Mucosa of descending colon (tissue), 3 donors: Measurements from ENCODE around the gene GRK5. TPM values are rescaled to one million over a fixed set of nuclear protein-coding genes. Genes with fewer than 3 reads are reported as not detected.
"Not testable (repeated sequence)": the region's sequence is repeated elsewhere in the genome, so short reads cannot be mapped to it uniquely, and the experiment has no call there.

ENCODE experiments used
- ATAC-seq: fragments of 200-7000 bp; cut with Tn5 transposase; one replicate; pipeline ENCODE4 v1.9.1; 2020; ENCODE audit warnings: mild to moderate bottlenecking, moderate library complexity
- DNase-seq, 3 donors: peaks; one replicate each; pipeline ENCODE4 v3.0.0-alpha.2; 2020
- H3K36me3 ChIP-seq: fragments of 200-600 bp; one replicate; pipeline ENCODE4 v1.8.0; 2021; ENCODE audit warnings: low read depth, mild to moderate bottlenecking
- H3K4me1 ChIP-seq: fragments of 200-600 bp; one replicate; pipeline ENCODE4 v1.8.0; 2021; ENCODE audit warnings: low read depth, mild to moderate bottlenecking
- H3K4me3 ChIP-seq: fragments of 200-600 bp; one replicate; pipeline ENCODE4 v1.8.0; 2021; ENCODE audit warnings: mild to moderate bottlenecking
- H3K9me3 ChIP-seq: fragments of 200-600 bp; one replicate; pipeline ENCODE4 v1.8.0; 2021; ENCODE audit warnings: mild to moderate bottlenecking
- intact Hi-C, 2 donors: fragments of 100-400 bp; cut with DNase I in 1 of 2; cut with micrococcal nuclease in 1 of 2; formaldehyde crosslinking; loops; one replicate each; pipeline versions ENCODE4 v1.11.0 to v1.11.1; 2022; cut with DNase I, micrococcal nuclease
- total RNA-seq, 3 donors: library from RNA; stranded (reverse); fragmentation: NEBNext Ultra II Directional in 2 of 3; extraction: Animal tissue kit (Norgen Biotek cat#: 25700) in 2 of 3; gene quantifications; one replicate each; pipeline versions ENCODE4 v1.2.1 to v1.2.4, GENCODE V29; 2021 to 2023
- TF ChIP-seq, protein P1 (sequence below): fragments of 200-600 bp; IDR thresholded peaks from one replicate; pipeline ENCODE4 v1.8.0; 2022; ENCODE audit warnings: antibody characterized with exemption, mild to moderate bottlenecking
- donor health status: DM: no; HTN: no; CAD: no; lungs with moderate emphysema.
- donor health status: DM: no; HTN: no; CAD: no.
- donor health status: DM: no; HTN: yes; CAD: no.

GRK5 gene
- total RNA-seq, 3 donors from 2014 or later, result 6.6 to 27.1 (median 8.3) TPM

DNA sequence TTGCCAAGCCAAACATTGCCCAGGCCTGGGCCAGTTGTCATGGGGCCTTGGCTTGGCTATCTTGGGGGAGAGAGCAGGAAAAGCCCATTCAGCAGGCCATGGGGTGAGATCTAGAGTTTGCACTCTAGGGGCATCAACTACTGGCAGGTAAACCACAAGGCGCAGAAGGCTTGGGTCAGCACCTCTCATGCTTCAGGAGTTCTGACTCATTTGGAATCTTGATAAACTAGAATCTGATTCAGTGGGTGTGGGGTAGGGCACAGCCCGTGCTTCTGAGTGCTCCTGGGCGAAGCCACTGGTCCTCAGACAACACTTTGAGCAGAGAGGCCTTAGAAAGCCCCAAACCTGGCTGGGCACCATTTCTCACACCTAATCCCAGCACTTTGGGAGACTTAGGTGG, 254.0 kb downstream of the GRK5 start:
- TF ChIP-seq, protein P1, sequence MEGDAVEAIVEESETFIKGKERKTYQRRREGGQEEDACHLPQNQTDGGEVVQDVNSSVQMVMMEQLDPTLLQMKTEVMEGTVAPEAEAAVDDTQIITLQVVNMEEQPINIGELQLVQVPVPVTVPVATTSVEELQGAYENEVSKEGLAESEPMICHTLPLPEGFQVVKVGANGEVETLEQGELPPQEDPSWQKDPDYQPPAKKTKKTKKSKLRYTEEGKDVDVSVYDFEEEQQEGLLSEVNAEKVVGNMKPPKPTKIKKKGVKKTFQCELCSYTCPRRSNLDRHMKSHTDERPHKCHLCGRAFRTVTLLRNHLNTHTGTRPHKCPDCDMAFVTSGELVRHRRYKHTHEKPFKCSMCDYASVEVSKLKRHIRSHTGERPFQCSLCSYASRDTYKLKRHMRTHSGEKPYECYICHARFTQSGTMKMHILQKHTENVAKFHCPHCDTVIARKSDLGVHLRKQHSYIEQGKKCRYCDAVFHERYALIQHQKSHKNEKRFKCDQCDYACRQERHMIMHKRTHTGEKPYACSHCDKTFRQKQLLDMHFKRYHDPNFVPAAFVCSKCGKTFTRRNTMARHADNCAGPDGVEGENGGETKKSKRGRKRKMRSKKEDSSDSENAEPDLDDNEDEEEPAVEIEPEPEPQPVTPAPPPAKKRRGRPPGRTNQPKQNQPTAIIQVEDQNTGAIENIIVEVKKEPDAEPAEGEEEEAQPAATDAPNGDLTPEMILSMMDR, result no peak
- DNase-seq (no peak), ATAC-seq (no peak)
- Histone ChIP-seq H3K36me3 (no peaks in the 10 kb centered on the region), H3K4me3 (no peak overlapping the region), H3K4me1 (no peaks in the 10 kb centered on the region), H3K9me3 (no peaks in the 10 kb centered on the region)
- intact Hi-C loops, result no loop called here

DNA sequence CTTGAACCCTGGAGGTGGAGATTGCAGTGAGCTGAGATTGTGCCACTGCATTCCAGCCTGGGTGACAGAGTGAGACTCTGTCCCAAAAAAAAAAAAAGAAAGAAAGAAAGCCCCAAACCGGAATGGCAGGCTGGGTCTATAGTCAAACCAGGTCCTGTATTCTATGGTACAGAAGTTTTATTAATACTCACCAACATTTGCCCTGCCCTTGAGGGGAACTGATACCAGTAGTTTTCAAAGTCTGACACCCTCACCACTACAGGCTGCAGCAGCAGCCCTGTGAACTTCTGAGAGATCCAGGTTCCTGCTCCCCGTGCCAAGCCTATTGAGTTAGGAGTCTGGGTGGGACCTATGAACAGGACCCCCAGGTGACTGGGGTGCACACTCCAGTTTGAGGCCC, 254.6 kb downstream of the GRK5 start:
- no peaks in the 10 kb centered on the region for H3K4me1 ChIP-seq
- no peak for ATAC-seq
- TF ChIP-seq, protein P1, result no peak
- intact Hi-C loops, result no loop called here
- H3K4me3 ChIP-seq, result no peak overlapping the region
- H3K36me3 ChIP-seq, result no peaks in the 10 kb centered on the region
- H3K9me3 ChIP-seq, result no peaks in the 10 kb centered on the region
- no peak for DNase-seq

DNA sequence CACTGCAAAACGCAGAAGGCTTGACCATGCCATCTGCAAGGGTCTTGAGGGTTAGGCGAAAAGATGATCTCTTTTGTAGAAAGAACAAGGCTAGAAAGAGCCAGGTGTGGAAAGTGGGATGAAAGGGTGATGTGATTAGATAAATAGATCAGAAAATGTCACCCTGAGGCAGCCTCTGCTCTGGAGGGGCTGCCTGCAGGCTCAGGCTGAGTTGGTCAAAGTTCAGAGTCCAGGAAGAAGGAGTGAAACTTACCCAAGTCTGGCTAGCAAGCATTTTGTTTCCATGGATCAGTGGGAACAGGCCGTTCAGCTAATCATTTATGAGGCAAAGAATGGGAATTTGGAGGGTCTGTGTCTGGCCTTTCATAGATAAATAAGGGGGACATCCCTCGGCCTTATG, 255.4 kb downstream of the GRK5 start:
- Histone ChIP-seq H3K4me1 (no peaks in the 10 kb centered on the region), H3K4me3 (no peak overlapping the region), H3K9me3 (no peaks in the 10 kb centered on the region), H3K36me3 (no peaks in the 10 kb centered on the region)
- DNase-seq (no peak), ATAC-seq (no peak)
- intact Hi-C loops, result no loop called here
- TF ChIP-seq, protein P1, result no peak

DNA sequence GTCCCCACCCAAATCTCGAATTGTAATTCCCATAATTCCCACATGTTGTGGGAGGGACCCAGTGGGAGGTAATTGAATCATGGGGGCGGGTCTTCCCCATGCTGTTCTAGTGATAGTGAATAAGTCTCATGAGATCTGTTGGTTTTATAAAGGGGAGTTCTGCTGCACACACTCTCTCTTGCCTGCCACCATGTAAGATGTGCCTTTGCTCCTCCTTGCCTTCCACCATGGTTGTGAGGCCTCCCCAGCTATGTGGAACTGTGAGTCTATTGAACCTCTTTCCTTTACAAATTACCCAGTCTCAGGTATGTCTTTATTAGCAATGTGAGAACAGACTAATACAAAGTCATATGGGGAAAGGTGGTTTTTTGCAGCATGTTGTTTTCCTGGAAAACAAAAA, 255.8 kb downstream of the GRK5 start:
- intact Hi-C loops, H3K9me3 ChIP-seq, ATAC-seq, H3K36me3 ChIP-seq, H3K4me3 ChIP-seq, DNase-seq, H3K4me1 ChIP-seq: not testable (repeated sequence)

DNA sequence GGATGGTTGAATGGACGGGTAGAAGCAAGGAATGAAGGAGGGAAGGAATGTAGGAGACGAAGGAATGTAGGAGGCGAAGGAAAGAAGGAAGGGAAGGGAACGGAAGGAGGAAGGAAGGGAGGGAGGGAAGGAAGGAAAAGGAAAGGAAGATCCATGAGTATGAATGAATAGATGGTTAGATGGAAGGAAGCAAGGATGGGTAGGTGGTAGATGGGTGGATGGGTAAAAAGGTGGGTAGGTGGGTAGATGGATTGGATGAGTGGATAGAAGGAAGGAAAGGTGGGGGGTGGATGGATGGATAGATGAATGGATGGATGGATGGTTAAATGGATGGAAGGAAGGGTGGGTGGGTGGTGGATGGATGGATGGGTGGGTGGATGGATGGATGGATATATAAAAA, 257.7 kb downstream of the GRK5 start:
- intact Hi-C loops, result no loop called here

DNA sequence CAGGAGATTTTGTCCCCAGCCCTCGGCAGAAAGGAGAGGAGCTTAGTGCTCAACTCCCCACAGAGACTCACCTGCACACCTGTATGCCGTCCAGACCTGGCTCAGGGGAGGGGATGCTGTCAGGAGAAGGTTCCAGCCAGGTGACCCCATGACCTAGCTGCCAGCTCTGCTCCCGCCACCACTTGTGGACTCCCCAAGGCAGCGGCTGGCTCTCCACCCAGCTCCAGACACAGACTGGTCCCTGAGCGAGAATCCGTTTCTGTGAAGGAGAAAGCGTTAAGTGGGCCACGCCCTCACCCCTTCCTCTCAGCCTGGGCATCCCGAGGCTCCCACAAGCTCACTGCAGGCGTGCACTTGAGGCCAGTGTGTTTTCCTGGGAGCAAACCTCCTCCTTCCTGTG, 258.7 kb downstream of the GRK5 start:
- intact Hi-C loops, result no loop called here
- ATAC-seq, result no peak
- TF ChIP-seq, protein P1, result no peak

More for the DNA sequence above, 257.7 kb downstream of the GRK5 start:
- Histone ChIP-seq H3K4me3 (no peak overlapping the region), H3K9me3 (no peaks in the 10 kb centered on the region), H3K4me1 (no peaks in the 10 kb centered on the region), H3K36me3 (no peaks in the 10 kb centered on the region)
- no peak for ATAC-seq
- DNase-seq, result no peak
- TF ChIP-seq, protein P1, result no peak

More for the DNA sequence above, 258.7 kb downstream of the GRK5 start:
- Histone ChIP-seq H3K36me3 (no peaks in the 10 kb centered on the region), H3K4me1 (no peaks in the 10 kb centered on the region), H3K9me3 (no peaks in the 10 kb centered on the region), H3K4me3 (no peak overlapping the region)
- no peak for DNase-seq
